Activated CD8-positive, alpha-beta memory T cell treated with anti-CD3 and anti-CD28 coated beads, Interleukin-2, amount 50 U/mL, for 4 hours (primary cell): Measurements from ENCODE around the gene GSC2.

Experiments used
- DNase-seq: peaks from one replicate; pipeline ENCODE4 v3.0.0-alpha.2; 2020

The GSC2 gene

GRCh38 chr22:19149991-19150390 lies at the start of gene GSC2:
TSS of gene GSC2 (minus strand) at chr22:19150292. CDS start at chr22:19150283, 9 bp downstream.
- DNase-seq, result no peak

- no peak for DNase-seq
These were observed 49.4 kb upstream of the GSC2 start for GRCh38 chr22:19199479-19199878.

DNA sequence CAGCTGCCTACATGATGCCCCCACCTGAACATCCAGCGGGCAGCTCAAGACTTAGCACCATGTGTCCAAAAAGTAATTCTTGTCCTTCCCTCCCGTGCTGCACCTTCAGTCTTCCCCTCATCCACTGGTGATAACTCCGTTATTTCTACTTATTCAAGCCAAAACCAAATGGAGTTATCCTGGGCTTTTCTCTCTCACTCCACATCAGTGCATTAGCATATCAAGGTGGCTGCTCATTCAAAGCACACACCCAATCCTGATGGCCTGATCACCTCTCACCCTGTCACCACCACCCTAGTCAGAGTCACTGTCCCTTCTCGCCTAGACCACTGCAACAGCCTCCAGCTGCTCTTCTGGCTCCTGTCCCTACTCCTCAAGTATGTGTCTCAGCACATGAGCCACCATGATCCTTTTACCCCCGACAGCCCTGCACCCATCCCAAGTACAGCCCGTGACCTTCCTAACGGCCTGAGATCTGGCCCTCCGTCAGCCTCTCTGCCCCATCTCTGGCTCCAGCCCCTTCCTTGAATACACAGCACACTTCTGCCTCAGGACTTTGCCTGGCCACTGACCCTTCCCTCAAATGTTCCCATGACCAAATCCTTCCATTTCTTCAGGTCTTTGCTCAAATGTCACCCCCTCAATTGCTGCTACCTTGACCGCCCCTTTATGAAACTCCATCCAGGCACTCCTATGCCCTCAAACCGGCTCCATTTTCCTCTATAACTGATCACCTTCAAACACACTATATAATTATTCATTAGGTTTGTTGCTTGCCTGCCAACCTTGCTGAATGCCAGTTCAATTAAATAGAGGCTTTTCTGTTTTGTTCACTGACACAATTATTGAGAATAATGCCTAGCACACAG lies 48.1 kb upstream of the GSC2 start:
- DNase-seq, result no peak

GRCh38 chr22:19196841-19197612 lies 46.9 kb upstream of the GSC2 start:
- no peak for DNase-seq

DNA sequence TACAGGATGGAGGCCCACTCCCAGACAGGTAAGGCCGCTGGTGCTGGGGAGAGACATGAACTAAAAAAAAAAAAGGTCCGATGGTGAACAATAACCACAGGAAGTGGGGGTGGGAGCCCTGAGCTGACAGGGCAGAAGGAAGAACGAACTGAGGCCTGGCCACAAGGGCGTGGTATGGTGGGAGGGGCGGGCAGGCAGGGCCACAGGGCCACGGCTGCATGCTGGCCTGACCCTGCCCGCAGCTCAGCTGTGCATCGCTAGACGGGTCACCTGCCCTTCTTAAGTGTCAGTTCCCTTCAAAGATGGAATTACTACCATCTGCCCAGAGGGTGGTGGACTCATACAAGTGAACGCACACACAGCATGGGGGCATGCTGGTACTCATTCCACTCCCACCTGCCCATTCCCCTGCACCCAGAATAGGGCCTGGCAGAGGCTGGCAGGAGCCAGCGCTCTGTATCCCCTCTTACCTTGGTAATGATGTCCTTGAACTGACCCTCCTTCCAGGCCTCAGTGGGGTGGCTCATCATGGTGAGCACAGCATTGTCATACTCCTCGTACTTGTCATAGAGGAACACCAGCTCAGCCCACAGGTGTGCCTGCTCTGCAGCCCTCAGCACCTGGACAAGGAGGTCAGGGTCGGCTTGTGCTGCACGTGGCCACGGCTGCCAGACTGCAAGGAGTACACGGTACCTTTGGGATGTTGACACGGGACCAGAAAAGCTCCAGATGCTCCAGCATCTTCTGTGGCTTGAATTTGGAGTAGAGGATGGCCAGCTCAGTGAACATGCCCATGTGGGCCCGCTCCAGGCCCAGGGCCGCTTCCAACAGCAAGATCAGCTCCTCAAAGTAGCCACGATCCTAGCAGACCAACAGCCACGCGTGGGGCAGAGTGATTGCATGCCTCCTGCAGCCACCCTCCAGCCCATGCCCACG lies 46.0 kb upstream of the GSC2 start:
- DNase-seq, result no peak

DNA sequence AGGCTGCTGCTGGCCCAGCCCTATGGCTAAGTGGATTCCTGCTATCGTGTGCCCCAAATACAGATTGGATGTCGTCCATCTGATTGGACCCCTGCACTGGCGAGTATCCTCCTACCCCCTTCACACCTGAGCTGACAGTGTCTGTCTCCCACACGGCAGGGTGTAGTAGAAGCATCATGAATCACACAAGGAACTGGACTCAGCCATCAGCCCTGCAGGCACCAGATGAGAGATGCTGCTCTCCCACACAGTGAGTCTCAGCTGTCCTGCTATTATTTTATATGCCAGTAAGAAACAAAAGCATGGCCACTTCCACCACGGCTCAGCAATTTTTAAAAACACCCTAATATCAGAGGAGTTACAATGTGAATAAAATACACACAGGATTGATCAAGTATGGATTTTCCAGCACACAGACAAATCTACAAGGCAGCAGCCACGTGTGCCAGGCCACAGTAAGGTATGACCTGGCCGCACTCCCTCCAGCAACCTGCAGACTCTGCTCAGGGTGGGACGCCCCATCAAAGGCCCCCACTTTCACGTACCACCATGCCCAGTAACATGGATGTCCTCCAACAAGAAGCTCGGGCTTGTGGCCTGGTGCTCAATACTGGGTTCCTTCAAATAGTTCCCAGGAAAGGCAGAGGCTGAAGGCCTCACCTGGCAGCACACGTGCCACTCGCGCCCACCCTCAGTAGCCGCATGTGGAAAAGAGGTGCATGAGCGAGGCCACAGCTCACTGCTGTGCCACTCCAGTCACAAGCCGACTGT lies 44.9 kb upstream of the GSC2 start:
- DNase-seq, result no peak

- DNase-seq, result no peak
These were observed 43.8 kb upstream of the GSC2 start for GRCh38 chr22:19193879-19194278.

- DNase-seq, result no peak
These were observed 37.8 kb upstream of the GSC2 start for GRCh38 chr22:19187716-19188563.

GRCh38 chr22:19184276-19184997 lies 34.3 kb upstream of the GSC2 start:
- no peak for DNase-seq

- no peak for DNase-seq
These were observed 33.1 kb upstream of the GSC2 start for GRCh38 chr22:19183216-19183615.

GRCh38 chr22:19182472-19183157 lies 32.5 kb upstream of the GSC2 start:
- DNase-seq, result no peak

DNA sequence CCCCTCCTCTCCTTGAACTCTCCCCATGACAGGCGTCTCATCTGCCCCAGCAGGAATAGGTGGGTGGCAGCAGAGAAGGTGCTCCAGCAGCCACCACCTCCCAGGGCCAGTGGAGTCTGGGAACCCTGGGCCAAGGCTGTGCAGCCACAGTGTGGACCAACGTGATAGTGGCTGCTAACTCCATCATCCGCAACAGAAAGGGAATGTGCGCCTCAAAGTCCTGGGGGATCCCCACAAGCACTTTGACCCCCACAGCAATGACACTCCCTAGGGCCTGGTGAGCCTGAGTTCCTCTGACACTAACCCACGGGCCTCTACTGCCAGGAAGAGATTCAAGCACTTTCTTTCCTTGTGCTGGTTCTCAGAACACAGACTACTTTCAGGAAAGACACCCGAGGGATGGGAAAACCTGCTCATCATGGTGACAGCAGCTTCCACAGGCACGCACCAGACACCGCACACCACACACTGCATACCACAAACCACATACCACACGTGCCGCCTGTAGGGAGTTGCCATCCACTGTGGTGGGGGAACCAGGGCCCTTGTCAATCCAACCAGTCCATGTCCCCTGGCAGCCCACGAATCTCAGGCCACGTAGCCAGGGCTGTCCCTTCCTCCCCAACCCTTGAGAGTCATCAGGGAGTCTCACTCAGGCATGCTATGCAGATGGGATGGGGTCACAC lies 31.8 kb upstream of the GSC2 start:
- DNase-seq, result no peak

DNA sequence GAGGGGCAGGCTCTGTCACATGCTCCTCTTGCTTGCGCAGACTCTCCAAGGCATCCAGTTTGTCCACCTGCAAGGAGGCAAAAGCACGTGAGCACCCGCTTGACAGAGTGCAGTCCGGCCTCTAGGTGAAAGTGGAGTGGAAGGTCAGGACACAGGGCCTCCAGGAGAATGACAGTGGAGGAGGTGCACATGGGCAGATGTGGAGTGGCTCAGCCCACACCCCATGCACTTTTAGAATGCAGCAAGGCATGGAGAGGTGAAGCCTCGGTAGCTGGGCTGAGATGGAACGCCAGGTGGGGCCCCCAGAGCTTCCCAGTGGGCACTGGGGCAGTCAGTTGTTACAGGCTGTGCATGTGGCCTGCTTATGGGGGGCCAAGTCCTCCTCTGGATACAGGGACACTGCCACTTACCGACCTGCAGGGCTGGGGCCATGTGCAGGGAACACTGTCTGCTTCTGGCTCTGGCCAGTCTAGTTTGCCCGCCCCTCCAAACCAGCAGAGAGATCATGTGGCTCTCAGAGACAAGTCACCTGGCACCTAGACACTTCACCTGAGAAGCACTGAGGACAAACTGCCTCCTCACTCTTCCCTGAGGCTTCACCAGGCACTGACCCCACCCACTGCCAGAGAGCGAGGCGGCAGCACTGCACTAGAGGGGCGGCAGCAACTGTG lies 30.8 kb upstream of the GSC2 start:
- no peak for DNase-seq

DNA sequence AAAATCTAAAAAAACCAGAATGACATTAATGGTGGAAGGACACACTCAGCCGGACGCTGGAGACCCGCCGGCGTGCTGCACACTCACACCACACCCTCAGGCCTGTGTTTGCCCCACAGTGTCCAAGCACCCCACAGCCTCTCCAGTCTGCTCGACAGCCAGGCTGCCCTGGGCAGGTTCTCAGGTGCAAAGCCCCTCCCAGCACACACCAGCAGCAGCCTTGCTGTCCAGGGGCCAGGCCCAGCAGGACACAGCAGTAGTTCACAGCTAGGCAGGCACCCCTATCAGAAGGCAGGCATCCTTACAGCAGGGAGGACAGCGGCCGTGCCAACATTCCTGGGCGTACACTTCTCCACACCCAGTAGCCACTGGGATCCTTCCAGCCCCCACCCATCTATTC lies 30.1 kb upstream of the GSC2 start:
- no peak for DNase-seq

DNA sequence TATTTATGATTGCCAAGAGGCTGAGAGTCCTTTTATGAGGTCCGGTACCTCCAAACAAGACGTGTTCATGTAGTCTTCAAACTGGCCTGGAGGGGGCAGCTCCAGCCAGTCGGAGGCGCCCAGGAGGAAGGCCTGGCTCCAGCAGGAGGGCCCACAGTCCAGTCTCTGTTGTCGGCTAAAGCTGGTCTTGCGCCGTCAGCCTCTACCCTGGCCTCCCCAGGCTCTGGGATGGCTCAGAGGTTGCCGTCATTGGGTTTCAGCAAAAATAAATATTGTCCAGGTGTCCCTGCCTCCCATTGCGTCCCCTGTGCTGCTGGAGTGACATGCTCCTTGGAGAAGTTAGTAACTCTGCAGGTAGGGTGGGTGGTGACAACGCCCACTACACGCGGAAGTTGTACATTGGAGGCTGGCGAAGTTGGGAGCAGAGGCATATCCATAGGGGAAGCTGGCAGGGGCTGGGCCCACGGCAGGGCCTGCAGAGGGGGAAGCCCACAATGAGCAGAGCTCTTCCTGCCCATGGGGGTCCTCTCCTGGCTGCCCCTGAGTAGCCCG lies 29.5 kb upstream of the GSC2 start:
- no peak for DNase-seq

- DNase-seq, result peak; percentile 85
These were observed 28.8 kb upstream of the GSC2 start, which contains the start of gene SLC25A1 for GRCh38 chr22:19178657-19179496. TSS of gene SLC25A1 (minus strand) at chr22:19178736. CDS start at chr22:19178673, 63 bp downstream.

DNA sequence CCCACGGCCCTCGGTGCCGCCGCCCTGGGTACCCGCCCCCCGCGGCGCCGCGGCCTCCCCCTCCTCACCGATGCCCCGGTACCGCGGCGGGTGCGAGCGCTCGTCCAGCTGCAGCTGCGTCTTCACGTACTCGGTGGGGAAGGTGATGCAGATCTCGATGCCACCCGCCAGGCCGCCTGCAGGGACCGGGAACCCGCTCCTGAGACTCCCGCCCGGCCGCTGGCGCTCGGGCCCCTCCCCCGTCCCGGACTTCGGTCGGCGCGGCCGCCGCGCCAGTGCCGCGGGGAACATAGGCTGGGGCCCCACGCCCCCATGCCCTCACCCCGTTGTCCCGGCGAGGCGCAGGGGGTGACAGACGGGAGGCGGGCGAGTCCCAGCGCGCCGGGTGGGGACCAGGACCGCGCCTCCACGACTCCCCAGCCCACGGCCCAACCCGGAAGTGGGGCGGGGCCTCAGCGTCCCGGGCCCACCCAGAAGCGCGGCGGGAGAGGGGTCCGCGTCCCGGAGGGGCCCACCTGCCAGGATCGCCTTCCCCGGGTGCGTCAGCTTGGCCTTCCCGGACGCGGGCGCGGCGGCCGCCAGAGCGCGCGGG lies 28.1 kb upstream of the GSC2 start:
- DNase-seq, result peak; percentile 59
